Heart right ventricle (tissue), 16 donors: ENCODE measurements around the gene TENM4. TPM values are rescaled to one million over a fixed set of nuclear protein-coding genes. Genes with fewer than 3 reads are reported as not detected.

Source experiments
- ATAC-seq, 8 donors: fragments of 200-7000 bp; cut with Tn5 transposase; one replicate each; pipeline ENCODE4 v1.9.1; 2020; ENCODE audit warnings: mild to moderate bottlenecking in 8 of 8, moderate library complexity in 8 of 8, moderate number of reproducible peaks in 1 of 8
- DNase-seq, 2 donors: peaks; one replicate each; pipeline ENCODE4 v3.0.0-alpha.2; 2020
- H3K27ac ChIP-seq, 10 donors: fragments of 200-600 bp; sonication (generic) in 2 of 10; one replicate each; pipeline versions ENCODE4 v1.5.0 to v1.8.0; 2020 to 2022; ENCODE audit warnings: mild to moderate bottlenecking in 3 of 10
- H3K27me3 ChIP-seq, 7 donors: fragments of 200-600 bp; one replicate each; pipeline ENCODE4 v1.8.0; 2021 to 2022; ENCODE audit warnings: mild to moderate bottlenecking in 2 of 7
- H3K36me3 ChIP-seq, 9 donors: fragments of 200-600 bp; sonication (generic) in 1 of 9; one replicate each; pipeline versions ENCODE4 v1.5.0 to v1.8.0; 2020 to 2022; ENCODE audit warnings: mild to moderate bottlenecking in 2 of 9
- H3K4me1 ChIP-seq, 9 donors: fragments of 200-600 bp; sonication (generic) in 1 of 9; one replicate each; pipeline versions ENCODE4 v1.5.0 to v1.8.0; 2020 to 2022; ENCODE audit warnings: mild to moderate bottlenecking in 4 of 9
- H3K4me3 ChIP-seq, 10 donors: fragments of 200-600 bp; sonication (generic) in 2 of 10; one replicate each; pipeline versions ENCODE4 v1.5.0 to v1.8.0; 2020 to 2022; ENCODE audit warnings: mild to moderate bottlenecking in 7 of 10, moderate library complexity in 2 of 10
- H3K9me3 ChIP-seq, 11 donors: fragments of 200-600 bp in 10 of 11; sonication (generic) in 2 of 11; one replicate each; pipeline versions ENCODE4 v1.5.0 to v1.8.0; 2013 to 2022; ENCODE audit warnings: mild to moderate bottlenecking in 2 of 11, control low read depth in 1 of 11, moderate library complexity in 1 of 11
- CTCF ChIP-seq, 9 donors: fragments of 200-600 bp; sonication (generic) in 2 of 9; IDR thresholded peaks; one replicate each; pipeline versions ENCODE4 v1.5.0 to v1.8.0; 2021 to 2022; ENCODE audit warnings: antibody characterized with exemption in 9 of 9, mild to moderate bottlenecking in 5 of 9, moderate library complexity in 1 of 9
- WGBS, 2 donors: extraction: QIAGEN DNeasy Blood & Tissue Kit; methylation state at CpG; one replicate each; pipeline ENCODE4 v1.1.7; 2013; ENCODE audit warnings: inconsistent platforms in 1 of 2; 5-methylcytosine and 5-hydroxymethylcytosine counted together
- intact Hi-C, 10 donors: fragments of 100-400 bp; cut with DNase I; formaldehyde crosslinking; loops; one replicate each; pipeline versions ENCODE4 v1.11.1 to v1.14.2; 2022
- polyA plus RNA-seq, 2 donors: library from polyadenylated mRNA; stranded (reverse); fragments of 200-250 nt; gene quantifications; one replicate each; pipeline ENCODE4 v1.2.3, GENCODE V29; 2013
- total RNA-seq, 10 donors: library from RNA; stranded (reverse); fragmentation: NEBNext Ultra II Directional in 3 of 10; extraction: Animal tissue kit (Norgen Biotek cat#: 25700) in 3 of 10; gene quantifications; one replicate each; pipeline versions ENCODE4 v1.2.1 to v1.2.4, GENCODE V29; 2021 to 2023
- donor health status: Arrhythmogenic right ventricular cardiomyopathy.
- donor health status: ischemic (EF 13 %, LVEDD 7.1; RV severe dilation, severe dysfunction).
- donor health status: healthy with polysubstance abuse.
- donor health status: DM: no; HTN: yes; CAD: no.
- donor health status: DM: no; HTN: no; CAD: no.
- donor health status: ischemic (EF 25% LVEDD 6.9; RV normal size, moderate dysfunction).
- donor health status: ischemic (EF 25% LVEDD 5.7; RV mildly dilated, moderate dysfunction).
- donor health status: healthy.
- donor health status: DM: yes; HTN: yes; CAD: no.
- donor health status: Ischemic cardiomyopathy.
- donor health status: ischemic (EF 35%, LVEDD 5.7; RV mildly dilated, moderate dysfunction).
- donor health status: nonischemic (EF 11% LVEDD 7.7; RV severe dilation, severe dysfunction).
- donor health status: DM: yes; HTN: yes; CAD: no.
- donor health status: PGD.
- donor health status: ischemic (EF 29% LVEDD 5.4; RV normal size, mild dysfunction).
- donor health status: nonischemic (EF 23%, LVEDD 6.1; RV moderate dilation, normal function).

The TENM4 gene
- total and polyA plus RNA-seq, 12 donors, result 0.10 to 3.6 (median 0.91) TPM

GRCh38 chr11:79082907-79083306 lies 357.9 kb downstream of the TENM4 start:
- TF ChIP-seq CTCF (IDR thresholded peaks at IDR 0.05), result no peak
- ATAC-seq, result no peak
- Histone ChIP-seq H3K27me3 (no peaks in the 10 kb centered on the region), H3K4me1 (no peaks in the 10 kb centered on the region), H3K4me3 (no peak overlapping the region), H3K9me3 (no peaks in the 10 kb centered on the region), H3K27ac (no peak overlapping the region), H3K36me3 (no peaks in the 10 kb centered on the region)
- DNase-seq, result no peak
- WGBS, 2 donors, result 75 to 79% methylated on average over 7 of the region's 7 CpGs
- intact Hi-C loops, result no loop called here

DNA sequence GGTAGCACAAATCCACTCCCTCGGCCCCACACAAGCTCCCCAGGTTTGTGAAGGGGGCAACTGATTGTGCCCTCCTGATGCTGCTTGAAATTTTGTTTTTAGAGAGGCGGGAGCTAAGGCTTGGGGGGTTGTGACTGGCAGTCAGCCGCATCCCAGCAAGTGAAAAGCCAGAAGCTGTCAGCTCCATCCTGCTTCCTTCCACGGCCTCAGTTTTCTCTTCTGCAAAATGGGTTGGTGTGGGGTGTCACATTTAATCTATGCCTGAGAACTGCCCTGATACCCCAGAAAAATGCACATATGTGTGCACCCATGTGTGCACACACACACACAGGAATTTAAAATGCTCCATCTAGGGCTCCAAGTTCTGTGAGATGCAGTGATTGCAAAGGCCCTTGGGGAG lies 358.6 kb downstream of the TENM4 start:
- Histone ChIP-seq H3K4me3 (no peak overlapping the region), H3K9me3 (no peaks in the 10 kb centered on the region), H3K27me3 (no peaks in the 10 kb centered on the region), H3K4me1 (no peaks in the 10 kb centered on the region), H3K36me3 (no peaks in the 10 kb centered on the region), H3K27ac (no peak overlapping the region)
- DNase-seq (no peak), ATAC-seq (no peak)
- WGBS, 2 donors, result 93 to 94% methylated on average over 4 of the region's 4 CpGs
- intact Hi-C loops, result no loop called here
- no peak for TF ChIP-seq CTCF (IDR thresholded peaks at IDR 0.05)

DNA sequence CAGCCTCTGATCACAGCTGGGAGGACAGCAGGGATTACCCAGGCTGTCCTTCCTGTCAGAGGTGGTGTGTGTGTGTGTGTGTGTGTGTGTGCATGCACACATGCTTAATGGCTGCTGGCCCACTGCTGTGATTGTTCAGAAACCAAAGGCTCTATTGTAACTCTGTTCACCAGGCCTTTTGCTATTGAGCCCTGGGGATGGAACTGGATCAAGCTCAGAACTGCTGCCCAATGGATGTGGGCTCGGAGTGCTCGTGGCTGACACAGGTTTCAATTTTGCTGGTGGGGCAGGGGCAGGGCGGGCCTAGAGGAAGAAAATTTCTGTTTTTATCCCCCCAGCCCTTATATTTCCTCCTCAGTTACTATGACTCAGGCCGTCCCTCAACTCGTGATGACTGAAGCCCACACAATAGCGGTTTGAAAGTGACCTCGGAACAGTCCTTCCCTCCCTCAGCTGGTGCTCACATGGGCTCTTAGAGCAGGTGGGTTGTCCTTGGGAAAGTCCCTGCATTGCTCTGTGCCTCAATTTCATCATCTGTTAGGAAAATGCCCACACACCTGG lies 359.3 kb downstream of the TENM4 start:
- Histone ChIP-seq H3K9me3 (no peaks in the 10 kb centered on the region), H3K27me3 (no peaks in the 10 kb centered on the region), H3K27ac (no peak overlapping the region), H3K4me1 (no peaks in the 10 kb centered on the region), H3K4me3 (no peak overlapping the region), H3K36me3 (no peaks in the 10 kb centered on the region)
- TF ChIP-seq CTCF (IDR thresholded peaks at IDR 0.05), result no peak
- DNase-seq (no peak), ATAC-seq (no peak)
- intact Hi-C loops, result no loop called here
- 80 to 81% methylated on average over 7 of the region's 7 CpGs for WGBS, 2 donors

DNA sequence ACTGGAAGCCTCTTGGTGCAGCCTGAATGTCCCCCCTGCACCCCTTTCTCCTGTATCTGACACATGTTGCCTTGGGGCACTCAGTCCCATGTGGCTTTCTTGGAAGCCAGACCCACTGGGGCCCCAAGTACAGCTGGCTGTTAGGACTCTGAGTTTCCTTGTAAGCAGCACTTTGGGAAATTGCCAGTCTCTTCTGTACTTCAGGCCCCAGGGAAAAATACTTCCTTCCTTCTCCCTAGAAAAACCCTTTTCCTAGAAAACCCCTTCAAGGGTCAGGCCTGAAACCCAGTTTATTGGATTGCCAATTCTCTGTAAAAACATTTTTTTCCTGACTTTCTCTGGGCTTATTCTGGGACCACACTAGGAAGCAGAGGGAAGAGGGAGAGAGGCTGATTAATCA lies 360.3 kb downstream of the TENM4 start:
- Histone ChIP-seq H3K4me3 (no peak overlapping the region), H3K27me3 (no peaks in the 10 kb centered on the region), H3K4me1 (no peaks in the 10 kb centered on the region), H3K36me3 (no peaks in the 10 kb centered on the region), H3K9me3 (no peaks in the 10 kb centered on the region), H3K27ac (no peak overlapping the region)
- no peak for DNase-seq
- TF ChIP-seq CTCF (IDR thresholded peaks at IDR 0.05), result no peak
- intact Hi-C loops, result no loop called here
- no peak for ATAC-seq
